ENCODE results near the gene PAMR1.

DNA sequence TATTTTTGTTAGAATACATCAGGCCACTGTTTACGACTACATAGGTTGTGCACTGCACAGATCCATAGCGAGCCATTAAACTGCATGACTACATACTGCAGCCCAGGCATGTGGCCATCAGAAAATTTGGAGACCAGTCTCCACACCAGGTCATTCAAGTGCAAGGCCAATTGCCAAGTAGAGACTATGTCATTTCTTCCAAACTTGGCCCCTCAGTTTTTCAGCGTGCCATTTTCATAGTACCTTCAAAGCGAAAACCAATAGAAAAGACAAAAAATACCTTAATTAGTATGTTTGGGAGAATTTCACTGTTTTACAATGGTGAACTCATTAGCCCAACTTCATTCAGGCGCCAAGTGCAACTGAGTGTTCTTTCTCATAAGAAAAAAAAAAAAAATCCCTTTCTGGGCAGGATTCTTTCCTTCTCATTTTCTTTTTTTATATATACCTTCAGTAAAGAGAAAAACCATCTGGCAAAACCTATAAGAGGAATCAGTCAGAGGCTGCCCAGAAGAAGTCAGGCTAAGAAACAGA is 30.4 kb downstream of the PAMR1 start:
- TF ChIP-seq CBX8 (IDR thresholded peaks at IDR 0.05; ENCODE audit: borderline replicate concordance, low read depth, low read length), result no peak
- TF ChIP-seq, protein P1, sequence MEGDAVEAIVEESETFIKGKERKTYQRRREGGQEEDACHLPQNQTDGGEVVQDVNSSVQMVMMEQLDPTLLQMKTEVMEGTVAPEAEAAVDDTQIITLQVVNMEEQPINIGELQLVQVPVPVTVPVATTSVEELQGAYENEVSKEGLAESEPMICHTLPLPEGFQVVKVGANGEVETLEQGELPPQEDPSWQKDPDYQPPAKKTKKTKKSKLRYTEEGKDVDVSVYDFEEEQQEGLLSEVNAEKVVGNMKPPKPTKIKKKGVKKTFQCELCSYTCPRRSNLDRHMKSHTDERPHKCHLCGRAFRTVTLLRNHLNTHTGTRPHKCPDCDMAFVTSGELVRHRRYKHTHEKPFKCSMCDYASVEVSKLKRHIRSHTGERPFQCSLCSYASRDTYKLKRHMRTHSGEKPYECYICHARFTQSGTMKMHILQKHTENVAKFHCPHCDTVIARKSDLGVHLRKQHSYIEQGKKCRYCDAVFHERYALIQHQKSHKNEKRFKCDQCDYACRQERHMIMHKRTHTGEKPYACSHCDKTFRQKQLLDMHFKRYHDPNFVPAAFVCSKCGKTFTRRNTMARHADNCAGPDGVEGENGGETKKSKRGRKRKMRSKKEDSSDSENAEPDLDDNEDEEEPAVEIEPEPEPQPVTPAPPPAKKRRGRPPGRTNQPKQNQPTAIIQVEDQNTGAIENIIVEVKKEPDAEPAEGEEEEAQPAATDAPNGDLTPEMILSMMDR (IDR thresholded peaks at IDR 0.05; ENCODE audit: control extremely low read depth in 1 of 3, insufficient read depth in 1 of 3, low read depth in 1 of 3, low read length in 3 of 3), result no peak
- no peak for TF ChIP-seq POLR2AphosphoS5 (IDR thresholded peaks at IDR 0.05; ENCODE audit: low read depth, low read length)
- no peak for TF ChIP-seq CHD2 (IDR thresholded peaks at IDR 0.05; ENCODE audit: low read length)
- no peak for TF ChIP-seq YY1 (IDR thresholded peaks at IDR 0.05; ENCODE audit: low read depth, low read length)
- TF ChIP-seq KDM1A (IDR thresholded peaks at IDR 0.05; ENCODE audit: borderline replicate concordance, low read length), result no peak
- TF ChIP-seq POLR2A (IDR thresholded peaks at IDR 0.05; ENCODE audit: control extremely low read depth in 1 of 2, low read depth in 2 of 2, low read length in 2 of 2), result no peak
- TF ChIP-seq SUZ12 (IDR thresholded peaks at IDR 0.05; ENCODE audit: low read length), result no peak
- no peak for TF ChIP-seq SAP30 (IDR thresholded peaks at IDR 0.05; ENCODE audit: insufficient read depth, insufficient replicate concordance, low read length)
- TF ChIP-seq EZH2 (IDR thresholded peaks at IDR 0.05; ENCODE audit: low read depth, low read length, severe bottlenecking), result no peak
- TF ChIP-seq EP300 (IDR thresholded peaks at IDR 0.05; ENCODE audit: borderline replicate concordance in 1 of 2, low read depth in 2 of 2, low read length in 2 of 2), result no peak
- TF ChIP-seq GABPA (IDR thresholded peaks at IDR 0.05; ENCODE audit: borderline replicate concordance, insufficient read depth, low read length), result no peak
- no peak for TF ChIP-seq SP1 (IDR thresholded peaks at IDR 0.05; ENCODE audit: low read depth, low read length)
- no peak for TF ChIP-seq EGR1 (IDR thresholded peaks at IDR 0.05; ENCODE audit: borderline replicate concordance, low read depth, low read length)

Measured in H1 (cell line).